B cell (primary cell): ENCODE measurements around the gene RANBP3. TPM values are rescaled to one million over a fixed set of nuclear protein-coding genes. Genes with fewer than 3 reads are reported as not detected.
A peak's percentile ranks its signal among the peaks of the same experiment; 100 is the strongest.
"Not testable (repeated sequence)": the region's sequence is repeated elsewhere in the genome, so short reads cannot be mapped to it uniquely, and the experiment has no call there.

ENCODE experiments used
- ATAC-seq: fragments of 200-7000 bp; cut with Tn5 transposase; one replicate; pipeline ENCODE4 v1.10.0; 2021; ENCODE audit warnings: low read depth, mild to moderate bottlenecking, moderate number of reproducible peaks, moderate library complexity
- CTCF ChIA-PET: fragments of 350-600 bp; sonication (Branson Sonifier 250); formaldehyde crosslinking; loops from one replicate; lab custom pipeline; 2021; ENCODE audit warnings: antibody characterized with exemption, inconsistent platforms; lab: Charles Lee
- POLR2A ChIA-PET: fragments of 350-600 bp; sonication (Branson Sonifier 250); formaldehyde crosslinking; loops from one replicate; lab custom pipeline; 2021; ENCODE audit warnings: antibody characterized with exemption; lab: Charles Lee
- DNase-seq: peaks from one replicate; pipeline ENCODE4 v3.0.0; 2013
- H2AFZ ChIP-seq: 2 replicates; pipeline ENCODE4 v1.6.1; 2012; ENCODE audit warnings: mild to moderate bottlenecking, low read depth, low read length; ENCODE audit not compliant: insufficient read depth, poor library complexity, severe bottlenecking
- H3K27ac ChIP-seq, 2 donors: 1 replicate in 1 of 2; 2 replicates in 1 of 2; pipeline ENCODE4 v1.5.1; 2012 to 2013; ENCODE audit warnings: low read length in 2 of 2, mild to moderate bottlenecking in 2 of 2, moderate library complexity in 1 of 2
- H3K27me3 ChIP-seq, 4 experiments: fragments of 200-600 bp in 1 of 4; sonication (generic) in 1 of 4; replicated peaks in 1 of 4; 1 replicate in 2 of 4; 2 replicates in 2 of 4; pipeline versions ENCODE4 v1.6.1 to v1.7.0; 2013 to 2016; ENCODE audit warnings: low read length in 3 of 4, mild to moderate bottlenecking in 2 of 4, mixed read lengths in 1 of 4, moderate library complexity in 1 of 4; ENCODE audit not compliant: insufficient read depth in 4 of 4, control insufficient read depth in 3 of 4; ENCODE audit errors: control extremely low read depth in 1 of 4
- H3K36me3 ChIP-seq, 2 experiments: replicated peaks in 1 of 2; 1 replicate in 1 of 2; 2 replicates in 1 of 2; pipeline versions ENCODE4 v1.6.1 to v1.7.1; 2013; ENCODE audit warnings: low read length in 1 of 2; ENCODE audit not compliant: insufficient read depth in 2 of 2, control insufficient read depth in 1 of 2; ENCODE audit errors: control extremely low read depth in 1 of 2, extremely low read depth in 1 of 2
- H3K4me1 ChIP-seq, 2 donors: fragments of 200-600 bp in 1 of 2; sonication (generic) in 1 of 2; 1 replicate in 1 of 2; 2 replicates in 1 of 2; pipeline versions ENCODE4 v1.5.1 to v1.6.1; 2013 to 2017; ENCODE audit warnings: low read length in 2 of 2; ENCODE audit not compliant: control insufficient read depth in 2 of 2, insufficient read depth in 2 of 2
- H3K4me2 ChIP-seq: replicated peaks from 2 replicates; pipeline ENCODE3; 2012; ENCODE audit warnings: mild to moderate bottlenecking, low read depth, low read length; ENCODE audit not compliant: poor library complexity, severe bottlenecking
- H3K4me3 ChIP-seq, 5 experiments: fragments of 200-600 bp in 1 of 5; sonication (generic) in 1 of 5; 1 replicate in 3 of 5; 2 replicates in 2 of 5; pipeline versions ENCODE4 v1.5.1 to v1.7.0; 2011 to 2016; ENCODE audit warnings: low read length in 4 of 5, mild to moderate bottlenecking in 4 of 5, low read depth in 2 of 5, control low read depth in 1 of 5, moderate library complexity in 1 of 5; ENCODE audit not compliant: insufficient read depth in 1 of 5; ENCODE audit errors: control extremely low read depth in 1 of 5, extremely low read depth in 1 of 5
- H3K79me2 ChIP-seq: fragments of 200-600 bp; sonication (generic); one replicate; pipeline ENCODE4 v1.6.0; 2016; ENCODE audit warnings: low read length; ENCODE audit not compliant: control insufficient read depth, insufficient read depth
- H3K9ac ChIP-seq: fragments of 200-600 bp; sonication (generic); 2 replicates; pipeline ENCODE4 v1.6.1; 2017; ENCODE audit warnings: mild to moderate bottlenecking, low read length, moderate library complexity
- H3K9me3 ChIP-seq, 3 donors: one replicate each; pipeline versions ENCODE4 v1.6.1 to v1.7.1; 2013; ENCODE audit warnings: low read length in 2 of 3; ENCODE audit not compliant: control insufficient read depth in 2 of 3, insufficient read depth in 1 of 3; ENCODE audit errors: control extremely low read depth in 1 of 3
- H4K20me1 ChIP-seq: 2 replicates; pipeline ENCODE4 v1.6.0; 2012; ENCODE audit warnings: mild to moderate bottlenecking, low read length; ENCODE audit not compliant: insufficient read depth, control insufficient read depth, poor library complexity, severe bottlenecking
- H3K27ac Mint-ChIP-seq: one replicate; pipeline ENCODE4 v1.8.0; 2021; ENCODE audit warnings: mixed read lengths
- H3K27me3 Mint-ChIP-seq: one replicate; pipeline ENCODE4 v1.8.0; 2021; ENCODE audit warnings: mixed read lengths
- H3K4me1 Mint-ChIP-seq: one replicate; pipeline ENCODE4 v1.8.0; 2021; ENCODE audit warnings: mixed read lengths
- H3K4me3 Mint-ChIP-seq: one replicate; pipeline ENCODE4 v1.8.0; 2021; ENCODE audit warnings: mixed read lengths
- H3K9me3 Mint-ChIP-seq: one replicate; pipeline ENCODE4 v1.8.0; 2022; ENCODE audit warnings: mixed read lengths; ENCODE audit not compliant: insufficient read depth
- EZH2 ChIP-seq: IDR thresholded peaks from 2 replicates; pipeline ENCODE4 v1.6.1; 2012; ENCODE audit warnings: borderline replicate concordance, low read depth, mild to moderate bottlenecking, moderate library complexity, low read length; ENCODE audit not compliant: insufficient read depth, poor library complexity, severe bottlenecking
- WGBS: methylation state at CpG from one replicate; pipeline ENCODE4 v1.1.5; 2013; ENCODE audit warnings: missing lambda C conversion rate; ENCODE audit not compliant: insufficient coverage; 5-methylcytosine and 5-hydroxymethylcytosine counted together
- intact Hi-C: fragments of 100-400 bp; cut with micrococcal nuclease; formaldehyde crosslinking; loops from one replicate; pipeline ENCODE4 v1.10.0; 2022
- polyA plus RNA-seq: library from polyadenylated mRNA; depleted of rRNA; stranded (reverse); fragments of >200 nt; gene quantifications from 2 replicates; pipeline ENCODE4 v1.2.3, GENCODE V29; 2012
- total RNA-seq, 2 donors: library from RNA; stranded (reverse); fragments of 120-200 nt in 1 of 2; gene quantifications; 1 replicate in 1 of 2; 2 replicates in 1 of 2; pipeline versions ENCODE4 v1.2.3 to v1.2.4, GENCODE V29; 2013 to 2022
- TF ChIP-seq, protein P1 (sequence below): fragments of 200-600 bp; IDR thresholded peaks from one replicate; pipeline ENCODE4 v1.8.0; 2022; ENCODE audit warnings: antibody characterized with exemption, mild to moderate bottlenecking

RANBP3 gene
- total and polyA plus RNA-seq, 2 donors (not counting 1 experiment from before 2014, with no cell fraction given), result 86.7 to 91.7 TPM

DNA sequence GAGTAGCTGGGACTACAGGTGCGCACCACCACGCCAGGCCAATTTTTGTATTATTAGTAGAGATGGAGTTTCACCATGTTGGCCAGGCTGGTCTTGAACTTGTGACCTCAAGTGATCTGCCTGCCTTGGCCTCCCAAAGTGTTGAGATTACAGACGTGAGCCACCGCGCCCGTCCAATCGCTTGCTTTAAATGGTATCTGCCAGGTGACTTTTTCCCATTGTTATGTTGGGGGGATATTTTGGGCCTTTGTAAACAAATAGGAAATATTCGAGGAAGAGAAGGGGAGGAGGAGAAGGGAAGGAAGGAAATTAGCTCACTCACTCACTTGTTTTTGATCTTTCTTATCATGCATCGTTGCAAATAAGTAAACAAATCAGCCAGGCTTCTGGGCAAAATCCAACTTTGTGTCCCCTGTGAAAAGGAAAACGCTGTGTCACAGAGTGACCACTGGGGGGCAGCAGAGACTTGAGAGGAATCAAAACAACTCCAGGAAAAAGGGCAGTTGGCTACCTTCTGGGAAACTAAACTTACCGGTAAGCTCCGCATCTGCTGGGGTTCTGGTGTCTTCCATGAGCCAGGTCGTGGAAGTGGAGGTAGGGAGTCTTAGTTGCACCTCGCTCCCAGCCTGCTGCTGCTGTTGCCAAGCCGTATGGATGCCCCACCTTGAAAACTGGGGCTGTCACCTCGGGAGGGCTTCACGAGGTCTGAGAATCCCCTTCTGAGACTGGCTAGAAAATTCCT is 9.3 kb upstream of the RANBP3 start:
- Histone ChIP-seq H3K79me2 (no peaks in the 10 kb centered on the region), H3K4me3 (peak overlapping the region; percentile 36 to 66 (median 48)), H3K9me3 (peaks cover 0 to 9% (median 0%) of the 10 kb centered on the region in 3 donors), H3K4me2 (peak overlapping the region; percentile 82), H3K4me1 (peaks cover 0 to 18% of the 10 kb centered on the region in 2 donors), H3K36me3 (no peaks in the 10 kb centered on the region), H3K9ac (peak overlapping the region; percentile 65), H4K20me1 (no peaks in the 10 kb centered on the region), H3K27ac (no peak overlapping the region), H3K27me3 (no peaks in the 10 kb centered on the region), H2AFZ (peak overlapping the region; percentile 93)
- intact Hi-C loops, result loop anchor here (1.0 kb wide), 2 partner anchors 35 to 138 kb away; no protein-coding TSS in a partner anchor
- H3K9me3 Mint-ChIP-seq, result no peaks in the 10 kb centered on the region
- H3K4me1 Mint-ChIP-seq, result peaks cover 20% of the 10 kb centered on the region
- DNase-seq, result peak; percentile 79
- WGBS, result 11% methylated on average over 10 of the region's 17 CpGs
- no peaks in the 10 kb centered on the region for H3K27me3 Mint-ChIP-seq
- TF ChIP-seq, protein P1, sequence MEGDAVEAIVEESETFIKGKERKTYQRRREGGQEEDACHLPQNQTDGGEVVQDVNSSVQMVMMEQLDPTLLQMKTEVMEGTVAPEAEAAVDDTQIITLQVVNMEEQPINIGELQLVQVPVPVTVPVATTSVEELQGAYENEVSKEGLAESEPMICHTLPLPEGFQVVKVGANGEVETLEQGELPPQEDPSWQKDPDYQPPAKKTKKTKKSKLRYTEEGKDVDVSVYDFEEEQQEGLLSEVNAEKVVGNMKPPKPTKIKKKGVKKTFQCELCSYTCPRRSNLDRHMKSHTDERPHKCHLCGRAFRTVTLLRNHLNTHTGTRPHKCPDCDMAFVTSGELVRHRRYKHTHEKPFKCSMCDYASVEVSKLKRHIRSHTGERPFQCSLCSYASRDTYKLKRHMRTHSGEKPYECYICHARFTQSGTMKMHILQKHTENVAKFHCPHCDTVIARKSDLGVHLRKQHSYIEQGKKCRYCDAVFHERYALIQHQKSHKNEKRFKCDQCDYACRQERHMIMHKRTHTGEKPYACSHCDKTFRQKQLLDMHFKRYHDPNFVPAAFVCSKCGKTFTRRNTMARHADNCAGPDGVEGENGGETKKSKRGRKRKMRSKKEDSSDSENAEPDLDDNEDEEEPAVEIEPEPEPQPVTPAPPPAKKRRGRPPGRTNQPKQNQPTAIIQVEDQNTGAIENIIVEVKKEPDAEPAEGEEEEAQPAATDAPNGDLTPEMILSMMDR, result peak; percentile 97
- no peak for TF ChIP-seq EZH2
- no peak overlapping the region for H3K27ac Mint-ChIP-seq
- POLR2A ChIA-PET, result no interaction called here
- peak; percentile 65 for ATAC-seq
- peak overlapping the region; percentile 82 for H3K4me3 Mint-ChIP-seq
- CTCF ChIA-PET, result interaction anchor here (0.8 to 8.7 kb wide), 14 partner anchors 8 to 183 kb away, joined by 3 to 51 read pairs (median 4); partner anchors contain the start of gene RANBP3

DNA sequence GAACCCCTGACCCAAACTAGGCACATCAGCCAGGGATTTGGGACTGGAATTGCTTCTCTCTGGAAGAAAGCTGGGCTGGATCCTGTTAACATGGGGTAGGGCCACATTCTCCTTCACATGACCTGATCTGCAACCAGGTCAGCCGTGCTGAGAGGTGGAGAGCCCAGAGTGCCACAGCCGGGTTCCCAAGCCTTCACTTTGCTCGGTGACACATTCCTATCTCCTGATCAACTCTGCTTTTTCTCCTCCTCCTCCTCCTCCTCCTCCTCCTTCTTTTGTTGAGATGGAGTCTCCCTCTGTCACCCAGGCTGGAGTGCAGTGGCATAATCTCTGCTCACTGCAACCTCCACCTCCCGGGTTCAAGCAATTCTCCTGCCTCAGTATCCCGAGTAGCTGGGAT is 7.9 kb upstream of the RANBP3 start:
- H3K27ac ChIP-seq, H3K36me3 ChIP-seq, DNase-seq, H3K27me3 ChIP-seq, H3K27me3 Mint-ChIP-seq, H3K79me2 ChIP-seq, H4K20me1 ChIP-seq, H3K27ac Mint-ChIP-seq, H2AFZ ChIP-seq, H3K4me2 ChIP-seq, H3K4me3 Mint-ChIP-seq, POLR2A ChIA-PET, intact Hi-C loops, ATAC-seq, H3K9me3 Mint-ChIP-seq, H3K9ac ChIP-seq, H3K4me3 ChIP-seq, H3K9me3 ChIP-seq, H3K4me1 ChIP-seq: not testable (repeated sequence)
- H3K4me1 Mint-ChIP-seq, result peaks cover 16% of the 10 kb centered on the region
- WGBS, result 100% methylated on average over 2 of the region's 5 CpGs
- CTCF ChIA-PET, result interaction anchor here (0.8 to 8.7 kb wide), 5 partner anchors 8 to 81 kb away, joined by 3 to 51 read pairs (median 4); partner anchors contain the start of genes RANBP3 and VMAC
